Thoracic aorta (tissue), 2 donors: Measurements from ENCODE around the gene RANBP17. TPM values are rescaled to one million over a fixed set of nuclear protein-coding genes. Genes with fewer than 3 reads are reported as not detected.
"Not testable (repeated sequence)": the region's sequence is repeated elsewhere in the genome, so short reads cannot be mapped to it uniquely, and the experiment has no call there.

Source experiments
- ATAC-seq: fragments of 150-250 bp; one replicate; pipeline ENCODE4 v1.8.0; 2017; ENCODE audit warnings: low read depth; ENCODE audit not compliant: insufficient number of reproducible peaks, low FRiP score
- DNase-seq: peaks from one replicate; pipeline ENCODE4 v3.0.0-alpha.2; 2020; ENCODE audit warnings: low spot score
- H3K27ac ChIP-seq, 2 donors: fragments of 200-600 bp; sonication (generic); 1 replicate in 1 of 2; 2 replicates in 1 of 2; pipeline ENCODE4 v1.5.1; 2016; ENCODE audit warnings: mild to moderate bottlenecking in 2 of 2, moderate library complexity in 2 of 2
- H3K27me3 ChIP-seq: fragments of 200-600 bp; sonication (generic); replicated peaks from 2 replicates; pipeline ENCODE4 v1.6.0; 2016; ENCODE audit warnings: mild to moderate bottlenecking; ENCODE audit not compliant: insufficient read depth
- H3K36me3 ChIP-seq: fragments of 200-600 bp; sonication (generic); one replicate; pipeline ENCODE4 v1.5.1; 2016
- H3K4me1 ChIP-seq, 2 donors: fragments of 200-600 bp; sonication (generic); 1 replicate in 1 of 2; 2 replicates in 1 of 2; pipeline versions ENCODE4 v1.5.1 to v1.6.0; 2016; ENCODE audit warnings: low read depth in 2 of 2, mild to moderate bottlenecking in 1 of 2; ENCODE audit not compliant: control insufficient read depth in 1 of 2
- H3K4me3 ChIP-seq: fragments of 200-600 bp; sonication (generic); 2 replicates; pipeline ENCODE4 v1.5.1; 2016; ENCODE audit warnings: mild to moderate bottlenecking
- H3K9me3 ChIP-seq: fragments of 200-600 bp; sonication (generic); 2 replicates; pipeline ENCODE4 v1.5.1; 2016
- total RNA-seq, 2 donors: library from RNA; depleted of rRNA; stranded (reverse); fragments of >200 nt; gene quantifications; one replicate each; pipeline versions ENCODE4 v1.1.0 to v1.2.3, GENCODE V29; 2016
- TF ChIP-seq, protein P1 (sequence below): fragments of 200-600 bp; sonication (generic); IDR thresholded peaks from one replicate; pipeline ENCODE4 v1.5.1; 2019; ENCODE audit warnings: antibody characterized with exemption

RANBP17 gene
- total RNA-seq, 2 donors from 2014 or later: 8.4 to 31.1 TPM

DNA sequence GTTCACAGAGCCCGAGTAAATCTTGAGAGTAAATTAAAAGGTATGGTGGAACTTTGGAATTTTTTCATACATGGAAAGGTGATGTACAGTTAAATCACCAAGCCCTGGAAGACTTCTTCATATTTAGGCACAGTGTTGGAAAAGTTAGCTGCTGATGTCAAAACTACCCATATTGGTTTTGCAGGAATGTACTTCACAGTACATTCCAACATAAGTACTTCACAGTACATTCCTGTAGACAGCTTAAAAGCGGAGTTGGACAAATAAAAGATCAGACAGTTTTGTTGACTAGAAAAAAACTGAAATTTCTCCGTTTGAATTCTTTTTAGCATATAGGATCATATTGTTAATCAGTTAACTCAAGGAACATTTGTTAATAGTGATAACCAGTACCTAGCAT, 1.8 kb downstream of the RANBP17 start:
- H3K4me1 ChIP-seq: no peaks in the 10 kb centered on the region
- TF ChIP-seq, protein P1, sequence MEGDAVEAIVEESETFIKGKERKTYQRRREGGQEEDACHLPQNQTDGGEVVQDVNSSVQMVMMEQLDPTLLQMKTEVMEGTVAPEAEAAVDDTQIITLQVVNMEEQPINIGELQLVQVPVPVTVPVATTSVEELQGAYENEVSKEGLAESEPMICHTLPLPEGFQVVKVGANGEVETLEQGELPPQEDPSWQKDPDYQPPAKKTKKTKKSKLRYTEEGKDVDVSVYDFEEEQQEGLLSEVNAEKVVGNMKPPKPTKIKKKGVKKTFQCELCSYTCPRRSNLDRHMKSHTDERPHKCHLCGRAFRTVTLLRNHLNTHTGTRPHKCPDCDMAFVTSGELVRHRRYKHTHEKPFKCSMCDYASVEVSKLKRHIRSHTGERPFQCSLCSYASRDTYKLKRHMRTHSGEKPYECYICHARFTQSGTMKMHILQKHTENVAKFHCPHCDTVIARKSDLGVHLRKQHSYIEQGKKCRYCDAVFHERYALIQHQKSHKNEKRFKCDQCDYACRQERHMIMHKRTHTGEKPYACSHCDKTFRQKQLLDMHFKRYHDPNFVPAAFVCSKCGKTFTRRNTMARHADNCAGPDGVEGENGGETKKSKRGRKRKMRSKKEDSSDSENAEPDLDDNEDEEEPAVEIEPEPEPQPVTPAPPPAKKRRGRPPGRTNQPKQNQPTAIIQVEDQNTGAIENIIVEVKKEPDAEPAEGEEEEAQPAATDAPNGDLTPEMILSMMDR: no peak
- no peak overlapping the region for H3K4me3 ChIP-seq
- DNase-seq: no peak
- no peaks in the 10 kb centered on the region for H3K36me3 ChIP-seq
- peaks cover 5% of the 10 kb centered on the region for H3K9me3 ChIP-seq
- ATAC-seq: no peak
- no peak overlapping the region for H3K27ac ChIP-seq
- no peaks in the 10 kb centered on the region for H3K27me3 ChIP-seq

DNA sequence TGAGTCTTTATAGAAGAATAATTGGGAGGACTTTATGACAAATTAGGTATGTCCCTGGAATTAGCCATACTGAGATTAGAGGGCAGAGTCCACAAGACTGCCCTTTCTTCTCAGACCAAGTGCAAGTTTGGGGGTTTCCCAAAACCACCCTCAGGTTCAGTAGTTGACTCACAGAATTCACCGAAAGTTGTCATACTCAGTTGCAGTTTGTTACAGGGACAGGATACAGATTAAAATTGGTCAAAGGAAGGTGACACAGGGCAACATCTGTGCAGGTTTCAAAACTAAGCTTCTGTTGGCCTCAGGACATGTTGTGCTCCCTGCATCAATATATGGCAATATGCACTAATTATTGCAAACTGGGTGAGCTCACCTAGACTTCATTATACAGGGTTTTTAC, 3.8 kb downstream of the RANBP17 start:
- H3K36me3 ChIP-seq: no peaks in the 10 kb centered on the region
- H3K27me3 ChIP-seq: no peaks in the 10 kb centered on the region
- ATAC-seq: no peak
- TF ChIP-seq, protein P1: no peak
- H3K9me3 ChIP-seq: peaks cover 5% of the 10 kb centered on the region
- no peak overlapping the region for H3K27ac ChIP-seq
- DNase-seq: no peak
- H3K4me3 ChIP-seq: no peak overlapping the region
- H3K4me1 ChIP-seq: no peaks in the 10 kb centered on the region

DNA sequence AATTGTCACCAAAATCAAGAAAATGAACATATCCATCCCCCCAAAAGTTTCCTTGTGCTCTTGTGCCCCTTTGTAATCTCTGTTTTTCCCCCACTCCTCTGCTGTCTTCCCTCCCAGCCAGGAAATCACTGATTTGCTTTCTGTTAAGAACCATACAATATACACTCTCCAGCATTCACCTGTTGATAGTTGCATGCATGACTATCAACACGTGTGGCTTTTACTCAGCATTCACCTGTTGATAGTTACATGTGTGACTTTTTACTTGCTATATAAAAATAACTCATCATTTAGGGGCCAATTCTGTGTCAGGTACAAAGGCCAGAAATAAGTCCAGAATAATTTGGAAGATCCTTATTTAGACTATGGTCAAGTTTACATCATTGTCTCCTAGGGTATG, 6.0 kb downstream of the RANBP17 start:
- H3K36me3 ChIP-seq: no peaks in the 10 kb centered on the region
- peaks cover 4% of the 10 kb centered on the region for H3K9me3 ChIP-seq
- H3K27me3 ChIP-seq: no peaks in the 10 kb centered on the region
- H3K4me3 ChIP-seq: no peak overlapping the region
- no peak overlapping the region for H3K27ac ChIP-seq
- H3K4me1 ChIP-seq: no peaks in the 10 kb centered on the region
- ATAC-seq: no peak
- TF ChIP-seq, protein P1: no peak
- no peak for DNase-seq

DNA sequence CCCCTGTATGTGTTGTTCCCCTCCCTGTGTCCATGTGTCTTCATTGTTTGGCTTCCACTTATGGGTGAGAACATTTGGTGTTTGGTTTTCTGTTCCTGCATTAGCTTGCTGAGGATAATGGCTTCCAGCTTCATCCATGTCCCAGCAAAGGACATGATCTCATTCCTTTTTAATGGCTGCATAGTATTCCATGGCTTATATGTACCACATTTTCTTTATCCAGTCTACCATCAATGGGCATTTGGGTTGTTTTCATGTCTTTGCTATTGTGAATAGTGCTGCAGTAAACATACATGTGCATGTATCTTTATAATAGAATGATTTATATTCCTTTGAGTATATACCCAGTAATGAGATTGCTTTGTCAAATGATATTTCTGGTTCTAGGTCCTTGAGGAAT, 8.6 kb downstream of the RANBP17 start:
- not testable (repeated sequence) for H3K27ac ChIP-seq, H3K36me3 ChIP-seq, H3K4me1 ChIP-seq, H3K9me3 ChIP-seq, H3K4me3 ChIP-seq, H3K27me3 ChIP-seq, DNase-seq, ATAC-seq

DNA sequence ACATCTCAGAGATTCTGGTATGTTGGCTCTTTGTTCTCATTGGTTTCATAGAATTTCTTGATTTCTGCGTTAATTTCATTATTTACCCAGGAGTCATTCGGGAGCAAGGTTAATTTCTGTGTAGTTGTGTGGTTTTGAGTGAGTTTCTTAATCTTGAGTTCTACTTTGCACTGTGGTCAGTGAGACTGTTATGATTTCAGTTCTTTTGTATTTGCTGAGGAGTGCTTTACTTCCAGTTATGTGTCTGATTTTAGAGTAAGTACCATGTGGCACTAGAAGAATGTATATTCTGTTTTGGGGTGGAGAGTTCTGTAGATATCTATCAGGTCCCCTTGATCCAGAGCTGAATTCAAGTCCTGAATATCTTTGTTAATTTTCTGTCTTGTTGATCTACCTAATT, 12.2 kb downstream of the RANBP17 start:
- H3K4me3 ChIP-seq: no peak overlapping the region
- ATAC-seq (no peak), DNase-seq (no peak)
- peaks cover 4% of the 10 kb centered on the region for H3K9me3 ChIP-seq
- H3K36me3 ChIP-seq: no peaks in the 10 kb centered on the region
- H3K27ac ChIP-seq: no peak overlapping the region
- H3K4me1 ChIP-seq: no peaks in the 10 kb centered on the region
- TF ChIP-seq, protein P1: no peak
- H3K27me3 ChIP-seq: no peaks in the 10 kb centered on the region

DNA sequence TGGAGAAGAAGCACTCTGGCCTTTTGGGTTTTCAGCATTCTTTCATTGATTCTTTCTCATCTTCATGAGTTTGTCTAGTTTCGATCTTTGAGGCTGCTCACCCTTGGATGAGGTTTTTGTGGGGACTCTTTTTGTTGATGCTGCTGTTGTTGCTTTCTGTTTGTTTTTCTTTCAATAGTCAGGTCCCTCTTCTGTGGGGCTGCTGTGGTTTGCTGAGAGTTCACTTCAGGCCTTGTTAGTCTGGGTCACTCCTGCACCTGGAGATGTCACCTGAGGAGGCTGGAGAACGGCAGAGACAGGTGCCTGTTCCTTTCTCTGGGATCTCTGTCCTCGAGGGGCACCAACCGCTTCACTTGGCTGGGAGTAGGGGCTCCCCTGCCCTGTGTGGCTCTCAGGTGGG, 14.0 kb downstream of the RANBP17 start:
- peaks cover 4% of the 10 kb centered on the region for H3K9me3 ChIP-seq
- DNase-seq: no peak
- H3K4me1 ChIP-seq: no peaks in the 10 kb centered on the region
- no peak overlapping the region for H3K4me3 ChIP-seq
- no peaks in the 10 kb centered on the region for H3K27me3 ChIP-seq
- no peak overlapping the region for H3K27ac ChIP-seq
- TF ChIP-seq, protein P1: no peak
- ATAC-seq: no peak
- H3K36me3 ChIP-seq: no peaks in the 10 kb centered on the region
